Activated CD4-positive, CD25-positive, alpha-beta regulatory T cell treated with anti-CD3 and anti-CD28 coated beads, Interleukin-2, amount 50 U/mL, for 16 hours (primary cell): ENCODE measurements around the gene COL1A1.

Source experiments
- DNase-seq: peaks from one replicate; pipeline ENCODE4 v3.0.0-alpha.2; 2020; ENCODE audit warnings: low read depth, low spot score

Gene COL1A1

GRCh38 chr17:50157891-50158290 lies 43.5 kb downstream of the COL1A1 start:
- no peak for DNase-seq

DNA sequence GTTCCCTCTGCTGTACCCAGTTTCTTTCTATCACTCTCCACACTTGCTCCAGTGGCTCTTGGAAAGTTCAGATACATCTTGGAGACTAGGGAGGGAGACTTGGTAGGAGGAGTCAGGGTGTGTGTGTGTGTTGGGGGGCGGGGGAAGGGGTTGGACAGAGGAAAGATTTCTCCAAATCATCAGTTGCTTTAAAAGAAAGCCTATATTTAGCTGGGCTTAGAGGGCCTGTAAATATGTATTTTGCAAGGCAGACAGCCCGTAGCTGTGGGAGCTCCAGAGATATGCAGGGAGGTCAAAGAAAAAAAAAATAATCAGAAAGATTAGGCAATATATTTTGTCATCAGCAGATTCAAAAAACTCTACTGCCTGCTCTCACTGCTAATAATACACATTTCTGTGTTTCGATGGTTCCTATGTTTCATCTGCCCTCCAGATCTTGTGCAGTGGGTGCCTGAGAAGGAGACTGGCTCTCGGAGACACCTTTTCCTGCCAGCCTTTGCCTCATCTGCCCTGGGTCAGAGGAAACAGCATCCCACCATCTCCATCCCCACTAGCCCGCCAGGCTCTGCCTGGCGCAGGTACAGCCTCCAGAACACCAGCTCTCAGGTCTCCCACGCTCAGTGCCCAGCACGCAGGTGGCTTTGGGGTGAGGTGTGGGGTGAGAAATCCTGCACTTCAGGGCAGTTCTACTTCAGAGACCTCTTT lies 46.2 kb downstream of the COL1A1 start:
- DNase-seq = no peak

DNA sequence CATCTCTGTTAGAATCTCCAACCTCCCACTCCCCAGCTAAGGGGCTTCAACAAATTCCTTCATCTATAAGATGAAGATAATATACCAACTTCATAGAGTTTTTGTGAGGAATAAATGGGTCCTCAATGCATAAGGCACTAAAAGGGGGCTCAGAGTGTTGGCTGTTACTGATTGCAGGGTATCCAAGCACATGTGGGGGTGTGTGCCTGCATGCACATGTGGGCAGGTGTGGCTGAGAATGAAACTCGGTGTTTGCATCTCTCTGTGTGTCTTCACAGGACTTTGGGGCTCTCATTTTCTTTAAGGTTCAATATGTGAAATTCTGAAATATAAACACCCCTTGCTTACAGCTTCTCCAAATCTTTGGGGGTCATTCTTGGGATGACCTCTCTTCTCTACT lies 46.8 kb downstream of the COL1A1 start:
- no peak for DNase-seq

- DNase-seq = no peak
Measured at GRCh38 chr17:50153650-50154575, 47.5 kb downstream of the COL1A1 start.

DNA sequence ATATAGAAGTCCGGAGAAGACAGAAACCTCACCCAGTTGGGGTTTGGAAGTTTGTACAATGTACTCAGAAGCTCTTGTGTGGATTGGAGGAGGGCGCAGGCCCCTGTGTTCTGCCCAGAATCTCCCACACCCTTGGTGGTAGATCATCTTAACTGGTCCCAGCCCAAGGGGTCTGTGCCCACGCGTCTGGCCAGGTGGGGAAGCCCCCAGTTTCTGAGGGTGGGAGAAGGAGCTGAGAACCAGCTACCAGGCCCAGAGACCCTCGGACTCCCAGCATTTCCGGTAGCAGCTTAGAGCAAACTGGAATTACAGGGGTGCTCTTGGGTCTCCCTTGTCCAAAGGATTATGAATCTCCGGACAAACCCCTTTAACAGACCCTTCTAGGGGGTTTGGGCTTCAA lies 48.7 kb downstream of the COL1A1 start:
- no peak for DNase-seq

DNA sequence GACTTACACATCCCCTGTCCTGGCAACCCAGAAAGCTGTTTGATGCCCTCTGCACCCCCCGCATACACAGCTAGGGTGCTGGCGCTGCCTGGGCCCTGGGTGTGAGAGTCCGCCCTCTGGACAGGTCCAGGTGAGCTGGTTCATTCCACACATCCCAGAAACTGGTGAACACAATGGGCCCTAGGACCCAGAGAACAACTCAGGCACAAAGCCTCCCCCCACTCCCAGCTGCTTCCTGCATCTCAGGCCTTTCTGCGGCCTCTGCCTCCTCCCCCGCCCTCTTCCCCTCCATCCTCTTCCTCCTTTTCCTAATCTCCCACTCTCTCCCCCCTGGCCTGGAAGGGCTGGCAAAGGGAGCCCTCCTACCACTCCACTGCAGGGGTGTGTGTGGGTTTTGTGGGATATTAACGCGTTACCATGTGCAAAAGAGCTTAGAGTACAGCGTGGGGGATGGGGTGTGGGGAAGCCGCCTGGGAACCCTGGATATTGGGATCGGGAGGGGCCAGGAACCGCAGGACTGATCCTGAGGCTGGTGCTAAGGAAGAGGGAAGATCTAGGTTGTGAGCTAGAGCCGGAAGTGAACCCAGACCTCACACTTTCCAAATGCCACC lies 49.4 kb downstream of the COL1A1 start:
- no peak for DNase-seq

GRCh38 chr17:50151041-50151936 lies 50.1 kb downstream of the COL1A1 start:
- peak; percentile 73 for DNase-seq

- DNase-seq = no peak
Measured at GRCh38 chr17:50150354-50151040, 50.9 kb downstream of the COL1A1 start, which contains the start of gene PPP1R9B. PPP1R9B (minus strand) TSS chr17:50150677; CDS start chr17:50150513, 164 bp downstream.

- DNase-seq = no peak
Measured at GRCh38 chr17:50149417-50150353, 51.7 kb downstream of the COL1A1 start.

DNA sequence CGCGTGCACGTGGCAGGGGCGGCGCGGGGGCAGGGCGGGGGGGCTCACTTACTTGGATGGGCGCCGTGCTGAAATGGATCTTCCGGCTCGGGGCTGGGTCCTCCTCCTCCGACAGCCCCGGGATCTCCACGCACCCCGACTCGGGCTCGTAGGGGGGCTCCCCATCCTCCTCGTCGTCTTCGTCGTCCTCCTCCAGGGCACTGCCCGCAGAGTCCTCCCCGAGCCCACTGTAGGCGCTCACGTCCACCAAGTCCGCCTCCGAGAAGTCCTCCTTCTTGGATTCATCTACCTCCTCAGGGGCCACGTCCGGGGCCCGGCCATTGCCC lies 52.4 kb downstream of the COL1A1 start:
- DNase-seq = no peak

DNA sequence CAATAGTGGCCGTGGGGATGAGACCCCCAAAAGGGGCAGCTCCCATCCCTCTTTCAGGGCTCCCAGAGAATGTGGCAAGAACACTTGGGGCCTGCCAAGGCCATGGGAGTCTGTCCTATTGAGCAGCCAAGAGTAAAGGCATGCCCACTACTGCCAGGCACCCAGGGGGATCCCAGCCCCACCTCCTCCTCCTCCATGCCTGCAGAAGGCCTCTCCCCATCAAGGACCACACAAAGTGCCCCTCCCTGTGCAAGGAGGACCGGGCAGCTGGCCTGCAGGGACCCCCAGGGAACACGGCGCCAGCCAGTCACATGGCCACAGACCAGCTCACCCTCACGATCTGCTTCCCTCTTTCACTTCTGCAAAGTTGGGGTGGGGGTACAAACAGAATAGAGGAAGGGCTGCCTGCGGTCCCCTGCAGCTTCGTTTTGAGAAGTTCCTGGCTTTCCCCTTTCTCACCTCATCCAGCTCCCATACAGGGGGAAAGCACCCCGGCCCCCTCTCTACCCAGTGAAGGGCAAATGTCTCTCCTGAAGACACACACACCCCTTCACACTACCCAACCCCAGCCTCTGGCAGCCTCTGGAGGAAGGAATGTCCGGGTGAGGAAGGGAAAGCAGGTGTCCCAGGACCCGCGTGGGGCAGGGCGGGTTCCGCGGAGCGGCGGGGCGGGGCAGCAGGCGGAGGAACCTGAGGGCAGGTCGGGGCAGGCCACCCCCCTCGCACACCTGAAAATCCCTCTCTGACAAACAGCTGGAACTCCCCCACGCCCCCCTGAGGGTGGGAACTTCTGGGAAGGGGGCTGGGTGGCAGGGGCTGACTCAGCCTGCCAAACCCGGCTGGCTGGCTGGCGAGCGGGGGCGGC lies 53.0 kb downstream of the COL1A1 start:
- DNase-seq = peak; percentile 55

- DNase-seq = no peak
Measured at GRCh38 chr17:50147841-50148225, 53.6 kb downstream of the COL1A1 start.

GRCh38 chr17:50146927-50147665 lies 54.3 kb downstream of the COL1A1 start:
- DNase-seq = no peak

- DNase-seq = no peak
Measured at GRCh38 chr17:50146230-50146926, 55.1 kb downstream of the COL1A1 start.

- DNase-seq = no peak
Measured at GRCh38 chr17:50145532-50146229, 55.8 kb downstream of the COL1A1 start.

GRCh38 chr17:50144845-50145531 lies 56.4 kb downstream of the COL1A1 start:
- DNase-seq = no peak
